ACC112 (cell line): ENCODE measurements around the gene LMO1.

ENCODE experiments used
- H2AFZ ChIP-seq: fragments of 200-600 bp; sonication (generic); one replicate; pipeline ENCODE4 v1.6.0; 2017; ENCODE audit warnings: antibody characterized with exemption, low read length; ENCODE audit not compliant: unreplicated experiment
- H3K27ac ChIP-seq: fragments of 200-600 bp; sonication (generic); 2 replicates; pipeline ENCODE4 v1.5.1; 2014; ENCODE audit warnings: low read depth, mild to moderate bottlenecking, antibody characterized with exemption, low read length, moderate library complexity
- H3K27me3 ChIP-seq: fragments of 200-600 bp; sonication (generic); 2 replicates; pipeline ENCODE4 v1.6.1; 2014; ENCODE audit warnings: mild to moderate bottlenecking, antibody characterized with exemption, low read length, moderate library complexity, mixed read lengths; ENCODE audit not compliant: insufficient read depth
- H3K36me3 ChIP-seq: fragments of 200-600 bp; sonication (generic); 2 replicates; pipeline ENCODE4 v1.6.1; 2016; ENCODE audit warnings: mild to moderate bottlenecking, antibody characterized with exemption, low read length, moderate library complexity, mixed read lengths; ENCODE audit not compliant: insufficient read depth
- H3K4me1 ChIP-seq: fragments of 200-600 bp; sonication (generic); one replicate; pipeline ENCODE4 v1.6.1; 2016; ENCODE audit warnings: low read length, mixed read lengths; ENCODE audit not compliant: insufficient read depth, unreplicated experiment, control insufficient read depth
- H3K4me3 ChIP-seq: fragments of 200-600 bp; sonication (generic); 2 replicates; pipeline ENCODE4 v1.5.1; 2014; ENCODE audit warnings: mild to moderate bottlenecking, low read depth, low read length
- H3K79me2 ChIP-seq: fragments of 200-600 bp; sonication (generic); one replicate; pipeline ENCODE4 v1.6.0; 2016; ENCODE audit warnings: low read length; ENCODE audit not compliant: control insufficient read depth, unreplicated experiment, insufficient read depth

The LMO1 gene

GRCh38 chr11:8256271-8257002, 7.2 kb downstream of the LMO1 start:
- no peak overlapping the region for H2AFZ ChIP-seq
- no peaks in the 10 kb centered on the region for H3K4me1 ChIP-seq
- no peak overlapping the region for H3K4me3 ChIP-seq
- H3K27ac ChIP-seq, result no peak overlapping the region
- no peaks in the 10 kb centered on the region for H3K36me3 ChIP-seq
- H3K79me2 ChIP-seq, result no peaks in the 10 kb centered on the region
- H3K27me3 ChIP-seq, result peaks cover 28% of the 10 kb centered on the region

- H3K79me2 ChIP-seq, result no peaks in the 10 kb centered on the region
- H3K36me3 ChIP-seq, result no peaks in the 10 kb centered on the region
- H3K4me1 ChIP-seq, result no peaks in the 10 kb centered on the region
- no peak overlapping the region for H3K27ac ChIP-seq
- H2AFZ ChIP-seq, result no peak overlapping the region
- no peak overlapping the region for H3K4me3 ChIP-seq
- peaks cover 27% of the 10 kb centered on the region for H3K27me3 ChIP-seq
These were observed 10.1 kb downstream of the LMO1 start for GRCh38 chr11:8253566-8253965.

GRCh38 chr11:8252946-8253345, 10.7 kb downstream of the LMO1 start:
- H3K27me3 ChIP-seq, result peaks cover 33% of the 10 kb centered on the region
- no peaks in the 10 kb centered on the region for H3K79me2 ChIP-seq
- no peak overlapping the region for H3K27ac ChIP-seq
- no peak overlapping the region for H2AFZ ChIP-seq
- H3K4me3 ChIP-seq, result no peak overlapping the region
- no peaks in the 10 kb centered on the region for H3K36me3 ChIP-seq
- H3K4me1 ChIP-seq, result no peaks in the 10 kb centered on the region

- no peaks in the 10 kb centered on the region for H3K79me2 ChIP-seq
- H3K36me3 ChIP-seq, result no peaks in the 10 kb centered on the region
- no peak overlapping the region for H3K4me3 ChIP-seq
- H3K4me1 ChIP-seq, result no peaks in the 10 kb centered on the region
- H3K27ac ChIP-seq, result no peak overlapping the region
- peaks cover 35% of the 10 kb centered on the region for H3K27me3 ChIP-seq
- no peak overlapping the region for H2AFZ ChIP-seq
These were observed 11.3 kb downstream of the LMO1 start for GRCh38 chr11:8252388-8252787.

GRCh38 chr11:8251616-8252295, 11.9 kb downstream of the LMO1 start:
- Histone ChIP-seq H3K4me1 (no peaks in the 10 kb centered on the region), H3K27ac (no peak overlapping the region), H3K79me2 (no peaks in the 10 kb centered on the region), H3K36me3 (no peaks in the 10 kb centered on the region), H3K4me3 (no peak overlapping the region), H3K27me3 (peaks cover 39% of the 10 kb centered on the region), H2AFZ (no peak overlapping the region)

GRCh38 chr11:8250981-8251615, 12.6 kb downstream of the LMO1 start:
- peaks cover 42% of the 10 kb centered on the region for H3K27me3 ChIP-seq
- no peaks in the 10 kb centered on the region for H3K36me3 ChIP-seq
- H3K27ac ChIP-seq, result no peak overlapping the region
- no peak overlapping the region for H3K4me3 ChIP-seq
- H2AFZ ChIP-seq, result no peak overlapping the region
- H3K4me1 ChIP-seq, result no peaks in the 10 kb centered on the region
- no peaks in the 10 kb centered on the region for H3K79me2 ChIP-seq

GRCh38 chr11:8250434-8250833, 13.2 kb downstream of the LMO1 start:
- H2AFZ ChIP-seq, result no peak overlapping the region
- H3K79me2 ChIP-seq, result no peaks in the 10 kb centered on the region
- no peak overlapping the region for H3K4me3 ChIP-seq
- H3K27ac ChIP-seq, result no peak overlapping the region
- H3K4me1 ChIP-seq, result no peaks in the 10 kb centered on the region
- peaks cover 49% of the 10 kb centered on the region for H3K27me3 ChIP-seq
- H3K36me3 ChIP-seq, result no peaks in the 10 kb centered on the region

- Histone ChIP-seq H2AFZ (no peak overlapping the region), H3K4me1 (no peaks in the 10 kb centered on the region), H3K36me3 (no peaks in the 10 kb centered on the region), H3K27ac (no peak overlapping the region), H3K27me3 (peaks cover 58% of the 10 kb centered on the region), H3K4me3 (no peak overlapping the region), H3K79me2 (no peaks in the 10 kb centered on the region)
These were observed 14.2 kb downstream of the LMO1 start for GRCh38 chr11:8249482-8249881.

- no peaks in the 10 kb centered on the region for H3K79me2 ChIP-seq
These were observed 14.9 kb downstream of the LMO1 start for GRCh38 chr11:8248786-8249185.

GRCh38 chr11:8247312-8247711, 16.4 kb downstream of the LMO1 start:
- Histone ChIP-seq H3K27me3 (peaks cover 77% of the 10 kb centered on the region), H3K27ac (no peak overlapping the region), H3K4me3 (no peak overlapping the region), H3K36me3 (no peaks in the 10 kb centered on the region), H2AFZ (no peak overlapping the region), H3K79me2 (no peaks in the 10 kb centered on the region), H3K4me1 (no peaks in the 10 kb centered on the region)

More at GRCh38 chr11:8248786-8249185, 14.9 kb downstream of the LMO1 start:
- H3K27me3 ChIP-seq, result peaks cover 63% of the 10 kb centered on the region
- H2AFZ ChIP-seq, result no peak overlapping the region
- H3K36me3 ChIP-seq, result no peaks in the 10 kb centered on the region
- no peak overlapping the region for H3K4me3 ChIP-seq
- H3K4me1 ChIP-seq, result no peaks in the 10 kb centered on the region
- H3K27ac ChIP-seq, result no peak overlapping the region

- Histone ChIP-seq H3K79me2 (no peaks in the 10 kb centered on the region), H2AFZ (no peak overlapping the region), H3K4me1 (no peaks in the 10 kb centered on the region), H3K27me3 (peaks cover 81% of the 10 kb centered on the region), H3K27ac (no peak overlapping the region), H3K4me3 (no peak overlapping the region), H3K36me3 (no peaks in the 10 kb centered on the region)
These were observed 20.2 kb downstream of the LMO1 start for GRCh38 chr11:8243458-8243857.
